ENCODE measurements around the gene CDC42BPB.

DNA sequence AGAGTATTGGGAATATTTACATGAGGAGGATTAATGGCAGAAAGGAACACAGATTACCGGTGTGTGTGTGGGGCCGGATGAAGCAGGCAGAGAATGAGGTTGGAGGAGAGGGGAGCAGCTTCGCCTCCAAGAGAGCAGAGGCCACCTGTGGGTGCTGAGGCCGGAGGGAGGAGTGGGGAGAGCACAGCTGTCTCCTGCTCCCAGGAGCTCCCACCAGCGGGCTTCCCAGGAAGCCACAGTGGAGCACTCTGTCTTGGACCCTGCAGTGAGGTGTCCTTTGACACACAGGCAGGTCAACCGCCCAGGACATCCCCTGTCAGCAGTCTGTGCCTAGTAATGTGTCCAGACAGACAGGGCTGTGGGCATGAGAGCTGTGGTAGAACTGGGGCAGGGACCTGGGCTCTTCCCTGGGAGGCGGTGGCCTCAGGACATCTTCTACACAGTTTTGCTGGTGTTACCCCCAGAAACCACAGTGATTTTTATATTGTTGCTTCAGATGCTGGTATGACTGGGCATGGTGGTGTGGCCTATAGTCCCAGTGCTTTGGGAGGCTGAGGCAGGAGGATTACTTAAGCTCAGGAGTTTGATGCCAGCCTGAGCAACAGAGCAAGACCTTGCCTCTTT, 153.3 kb downstream of the CDC42BPB start:
- TF ChIP-seq, protein P1, sequence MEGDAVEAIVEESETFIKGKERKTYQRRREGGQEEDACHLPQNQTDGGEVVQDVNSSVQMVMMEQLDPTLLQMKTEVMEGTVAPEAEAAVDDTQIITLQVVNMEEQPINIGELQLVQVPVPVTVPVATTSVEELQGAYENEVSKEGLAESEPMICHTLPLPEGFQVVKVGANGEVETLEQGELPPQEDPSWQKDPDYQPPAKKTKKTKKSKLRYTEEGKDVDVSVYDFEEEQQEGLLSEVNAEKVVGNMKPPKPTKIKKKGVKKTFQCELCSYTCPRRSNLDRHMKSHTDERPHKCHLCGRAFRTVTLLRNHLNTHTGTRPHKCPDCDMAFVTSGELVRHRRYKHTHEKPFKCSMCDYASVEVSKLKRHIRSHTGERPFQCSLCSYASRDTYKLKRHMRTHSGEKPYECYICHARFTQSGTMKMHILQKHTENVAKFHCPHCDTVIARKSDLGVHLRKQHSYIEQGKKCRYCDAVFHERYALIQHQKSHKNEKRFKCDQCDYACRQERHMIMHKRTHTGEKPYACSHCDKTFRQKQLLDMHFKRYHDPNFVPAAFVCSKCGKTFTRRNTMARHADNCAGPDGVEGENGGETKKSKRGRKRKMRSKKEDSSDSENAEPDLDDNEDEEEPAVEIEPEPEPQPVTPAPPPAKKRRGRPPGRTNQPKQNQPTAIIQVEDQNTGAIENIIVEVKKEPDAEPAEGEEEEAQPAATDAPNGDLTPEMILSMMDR (IDR thresholded peaks at IDR 0.05), result no peak
- no peak for TF ChIP-seq POLR2A (IDR thresholded peaks at IDR 0.05)
